Nephron (organoid): ENCODE measurements around the gene ANKRD45.
"Not testable (repeated sequence)": the region's sequence is repeated elsewhere in the genome, so short reads cannot be mapped to it uniquely, and the experiment has no call there.

Experiments
- H3K27ac Mint-ChIP-seq, 3 experiments: 2 replicates each; pipeline ENCODE4 v1.8.0; 2020; ENCODE audit warnings: mixed read lengths in 3 of 3, mild to moderate bottlenecking in 2 of 3, moderate library complexity in 1 of 3
- H3K27me3 Mint-ChIP-seq: 2 replicates; pipeline ENCODE4 v1.8.0; 2021; ENCODE audit warnings: low read depth, mild to moderate bottlenecking, moderate library complexity, mixed read lengths
- H3K36me3 Mint-ChIP-seq: 2 replicates; pipeline ENCODE4 v1.8.0; 2020; ENCODE audit warnings: low read depth, mixed read lengths
- H3K4me1 Mint-ChIP-seq: 2 replicates; pipeline ENCODE4 v1.8.0; 2020; ENCODE audit warnings: mixed read lengths
- H3K4me3 Mint-ChIP-seq, 3 experiments: 2 replicates each; pipeline ENCODE4 v1.8.0; 2020; ENCODE audit warnings: mild to moderate bottlenecking in 3 of 3, mixed read lengths in 3 of 3, moderate library complexity in 2 of 3
- H3K9me3 Mint-ChIP-seq: 2 replicates; pipeline ENCODE4 v1.8.0; 2020; ENCODE audit warnings: mixed read lengths
- TF ChIP-seq, protein P1 (sequence below), 3 experiments: fragments of 200-600 bp; sonication (generic); IDR thresholded peaks; one replicate each; pipeline ENCODE4 v1.5.0; 2021; ENCODE audit warnings: antibody characterized with exemption in 3 of 3; ENCODE audit not compliant: unreplicated experiment in 3 of 3

ANKRD45 gene

DNA sequence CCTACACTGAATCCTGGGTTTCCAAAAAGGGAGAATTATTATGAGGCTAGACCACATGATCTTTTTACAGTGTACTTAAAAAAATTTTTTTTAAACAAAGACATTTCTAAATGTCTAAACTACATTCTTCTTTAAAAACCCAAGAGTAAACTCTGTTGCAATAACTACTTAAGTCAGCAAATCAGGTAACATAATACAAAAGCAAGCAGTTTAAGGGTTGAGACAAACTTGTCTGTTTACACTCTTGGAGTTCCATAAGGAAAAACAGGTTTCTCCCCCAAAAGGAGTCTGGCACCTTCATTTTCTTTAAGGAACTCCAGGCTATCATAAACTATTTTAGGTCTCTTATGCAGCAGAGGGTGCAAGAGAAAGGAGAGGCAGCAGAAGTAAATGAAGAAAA is 12.5 kb upstream of the ANKRD45 start:
- TF ChIP-seq, protein P1, sequence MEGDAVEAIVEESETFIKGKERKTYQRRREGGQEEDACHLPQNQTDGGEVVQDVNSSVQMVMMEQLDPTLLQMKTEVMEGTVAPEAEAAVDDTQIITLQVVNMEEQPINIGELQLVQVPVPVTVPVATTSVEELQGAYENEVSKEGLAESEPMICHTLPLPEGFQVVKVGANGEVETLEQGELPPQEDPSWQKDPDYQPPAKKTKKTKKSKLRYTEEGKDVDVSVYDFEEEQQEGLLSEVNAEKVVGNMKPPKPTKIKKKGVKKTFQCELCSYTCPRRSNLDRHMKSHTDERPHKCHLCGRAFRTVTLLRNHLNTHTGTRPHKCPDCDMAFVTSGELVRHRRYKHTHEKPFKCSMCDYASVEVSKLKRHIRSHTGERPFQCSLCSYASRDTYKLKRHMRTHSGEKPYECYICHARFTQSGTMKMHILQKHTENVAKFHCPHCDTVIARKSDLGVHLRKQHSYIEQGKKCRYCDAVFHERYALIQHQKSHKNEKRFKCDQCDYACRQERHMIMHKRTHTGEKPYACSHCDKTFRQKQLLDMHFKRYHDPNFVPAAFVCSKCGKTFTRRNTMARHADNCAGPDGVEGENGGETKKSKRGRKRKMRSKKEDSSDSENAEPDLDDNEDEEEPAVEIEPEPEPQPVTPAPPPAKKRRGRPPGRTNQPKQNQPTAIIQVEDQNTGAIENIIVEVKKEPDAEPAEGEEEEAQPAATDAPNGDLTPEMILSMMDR (IDR thresholded peaks at IDR 0.05; ENCODE audit: unreplicated experiment in 3 of 3): no peak
- H3K27me3 Mint-ChIP-seq: no peaks in the 10 kb centered on the region
- peaks cover 18% of the 10 kb centered on the region for H3K36me3 Mint-ChIP-seq
- H3K4me1 Mint-ChIP-seq: no peaks in the 10 kb centered on the region
- peaks cover 18% of the 10 kb centered on the region for H3K9me3 Mint-ChIP-seq
- no peak overlapping the region for H3K27ac Mint-ChIP-seq
- no peak overlapping the region for H3K4me3 Mint-ChIP-seq

DNA sequence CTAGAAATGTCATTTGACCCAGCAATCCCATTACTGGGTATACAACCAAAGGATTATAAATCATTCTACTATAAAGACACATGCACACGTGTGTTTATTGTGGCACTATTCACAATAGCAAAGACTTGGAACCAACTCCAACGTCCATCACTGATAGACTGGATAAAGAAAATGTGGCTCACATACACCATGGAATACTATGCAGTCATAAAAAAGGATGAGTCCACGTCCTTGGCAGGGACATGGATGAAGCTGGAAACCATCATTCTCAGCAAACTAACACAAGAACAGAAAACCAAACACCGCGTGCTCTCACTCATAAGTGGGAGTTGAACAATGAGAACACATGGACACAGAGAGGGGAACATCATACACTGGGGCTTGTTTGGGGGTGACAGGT is 10.5 kb upstream of the ANKRD45 start:
- not testable (repeated sequence) for H3K4me1 Mint-ChIP-seq, H3K4me3 Mint-ChIP-seq, H3K27me3 Mint-ChIP-seq, H3K27ac Mint-ChIP-seq
- Mint-ChIP-seq H3K9me3 (peaks cover 18% of the 10 kb centered on the region), H3K36me3 (peaks cover 21% of the 10 kb centered on the region)

DNA sequence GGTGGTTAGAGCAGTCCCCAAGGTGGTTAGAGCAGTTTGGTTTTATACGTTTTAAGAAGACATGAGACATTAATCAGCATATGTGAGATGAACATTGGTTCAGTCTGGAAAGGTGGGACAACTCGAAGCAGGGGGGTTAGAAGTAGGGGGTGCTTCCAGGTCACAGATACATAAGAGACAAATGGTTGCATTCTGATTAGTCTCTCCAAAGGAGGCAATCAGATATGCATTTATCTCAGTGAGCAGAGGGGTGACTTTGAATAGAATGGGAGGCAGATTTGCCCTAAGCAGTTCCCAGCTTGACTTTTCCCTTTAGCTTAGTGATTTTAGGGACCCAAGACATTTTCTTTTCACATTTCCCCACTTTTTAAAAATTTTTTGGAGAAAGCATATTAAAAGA is 4.8 kb upstream of the ANKRD45 start:
- not testable (repeated sequence) for H3K4me3 Mint-ChIP-seq, H3K27ac Mint-ChIP-seq, H3K27me3 Mint-ChIP-seq, H3K4me1 Mint-ChIP-seq
- peaks cover 33% of the 10 kb centered on the region for H3K36me3 Mint-ChIP-seq
- H3K9me3 Mint-ChIP-seq: peaks cover 18% of the 10 kb centered on the region

DNA sequence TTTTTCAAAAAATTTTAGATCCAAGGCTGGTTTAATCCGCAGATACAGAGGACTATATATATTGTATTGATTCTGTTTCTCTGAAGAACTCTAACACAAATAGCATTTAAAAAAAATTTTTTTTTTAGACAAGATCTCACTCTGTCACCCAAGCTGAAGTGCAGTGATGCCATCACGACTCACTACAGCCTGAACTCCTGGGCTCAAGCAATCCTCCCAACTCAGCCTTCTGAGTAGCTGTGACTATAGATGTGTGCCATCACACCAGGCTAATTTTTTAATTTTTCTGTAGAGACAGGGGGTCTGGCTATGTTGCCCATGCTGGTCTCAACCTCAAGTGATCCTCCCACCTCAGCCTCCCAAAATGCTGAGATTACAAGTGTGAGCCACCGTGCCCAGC is 3.0 kb downstream of the ANKRD45 start:
- Mint-ChIP-seq H3K36me3 (no peaks in the 10 kb centered on the region), H3K27ac (no peak overlapping the region), H3K9me3 (no peaks in the 10 kb centered on the region), H3K27me3 (no peaks in the 10 kb centered on the region), H3K4me1 (no peaks in the 10 kb centered on the region), H3K4me3 (no peak overlapping the region)
- TF ChIP-seq, protein P1 (IDR thresholded peaks at IDR 0.05; ENCODE audit: unreplicated experiment in 3 of 3): no peak

DNA sequence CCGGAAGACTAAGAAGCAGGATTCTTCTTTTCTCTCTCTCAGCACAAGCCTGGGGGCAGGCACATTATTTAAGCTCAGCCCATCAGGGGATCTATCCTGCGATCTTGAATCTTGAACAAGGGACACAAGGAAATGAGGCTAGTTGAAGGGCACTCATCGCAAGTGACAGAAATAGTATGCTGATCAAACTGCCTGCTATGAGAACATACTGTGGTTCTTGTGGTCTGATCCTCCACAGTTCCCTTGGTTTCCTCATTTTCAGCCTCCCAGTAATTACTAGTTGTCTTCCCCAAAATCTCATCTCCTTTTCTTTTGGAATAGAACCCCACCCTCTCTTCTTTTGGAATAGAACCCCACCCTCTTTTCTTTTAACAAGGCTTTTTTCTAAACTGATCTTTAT is 6.5 kb downstream of the ANKRD45 start:
- H3K27me3 Mint-ChIP-seq: no peaks in the 10 kb centered on the region
- H3K4me1 Mint-ChIP-seq: no peaks in the 10 kb centered on the region
- TF ChIP-seq, protein P1 (IDR thresholded peaks at IDR 0.05; ENCODE audit: unreplicated experiment in 3 of 3): no peak
- no peak overlapping the region for H3K27ac Mint-ChIP-seq
- H3K36me3 Mint-ChIP-seq: peaks cover 3% of the 10 kb centered on the region
- H3K9me3 Mint-ChIP-seq: no peaks in the 10 kb centered on the region
- no peak overlapping the region for H3K4me3 Mint-ChIP-seq

DNA sequence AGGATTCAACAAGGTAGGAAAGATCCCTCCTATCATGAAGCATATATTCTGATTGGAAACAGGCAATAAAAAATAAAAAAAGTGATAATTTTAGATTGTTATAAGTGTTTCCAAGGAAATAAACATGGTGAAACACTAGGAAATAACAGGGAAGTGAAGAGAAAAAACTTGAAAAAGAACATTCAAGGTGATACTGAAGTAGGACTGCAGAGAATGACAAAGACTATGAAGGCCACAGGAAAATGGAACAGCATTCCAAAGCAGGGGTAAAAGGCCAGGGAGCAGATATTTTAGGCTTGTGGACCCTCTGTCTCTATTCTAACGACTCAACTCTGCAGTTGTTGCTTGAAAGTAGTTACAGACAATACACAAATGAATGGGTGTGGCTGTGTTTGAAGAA is 7.9 kb downstream of the ANKRD45 start:
- no peak overlapping the region for H3K4me3 Mint-ChIP-seq
- no peaks in the 10 kb centered on the region for H3K4me1 Mint-ChIP-seq
- H3K9me3 Mint-ChIP-seq: no peaks in the 10 kb centered on the region
- H3K27ac Mint-ChIP-seq: no peak overlapping the region
- TF ChIP-seq, protein P1 (IDR thresholded peaks at IDR 0.05; ENCODE audit: unreplicated experiment in 3 of 3): no peak
- H3K36me3 Mint-ChIP-seq: peaks cover 3% of the 10 kb centered on the region
- no peaks in the 10 kb centered on the region for H3K27me3 Mint-ChIP-seq

DNA sequence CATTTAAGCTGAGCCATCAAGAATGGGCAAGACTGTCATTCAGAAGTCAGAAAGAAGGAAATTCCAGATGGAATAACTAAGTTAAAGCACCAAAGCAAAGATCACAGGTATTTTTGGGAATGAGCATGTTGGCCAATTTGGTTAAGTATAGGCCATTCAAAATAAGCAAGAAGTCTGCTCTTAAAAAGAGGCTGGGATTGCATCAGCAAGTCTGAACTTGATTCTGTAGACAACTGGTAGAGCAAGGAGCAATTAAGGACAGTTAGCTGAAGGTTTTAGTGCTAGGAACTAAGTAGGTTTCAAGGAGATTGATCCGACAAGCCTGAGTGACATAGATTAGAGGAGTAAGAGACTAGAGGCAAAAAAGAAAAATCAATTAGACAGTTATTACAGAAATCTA is 8.4 kb downstream of the ANKRD45 start:
- H3K27me3 Mint-ChIP-seq: no peaks in the 10 kb centered on the region
- peaks cover 4% of the 10 kb centered on the region for H3K9me3 Mint-ChIP-seq
- no peak overlapping the region for H3K4me3 Mint-ChIP-seq
- no peaks in the 10 kb centered on the region for H3K4me1 Mint-ChIP-seq
- TF ChIP-seq, protein P1 (IDR thresholded peaks at IDR 0.05; ENCODE audit: unreplicated experiment in 3 of 3): no peak
- H3K27ac Mint-ChIP-seq: no peak overlapping the region
- peaks cover 8% of the 10 kb centered on the region for H3K36me3 Mint-ChIP-seq
